ENCODE results near the gene RAB11FIP3. TPM values are rescaled to one million over a fixed set of nuclear protein-coding genes. Genes with fewer than 3 reads are reported as not detected.
A peak's percentile ranks its signal among the peaks of the same experiment; 100 is the strongest.

The RAB11FIP3 gene
- total and polyA plus RNA-seq, 4 donors, result 24.2 to 107 (median 66.4) TPM

GRCh38 chr16:442976-443375 lies 17.5 kb downstream of the RAB11FIP3 start:
- Histone ChIP-seq H3K9me3 (ENCODE audit: control insufficient read depth, insufficient read depth, low read length) (no peaks in the 10 kb centered on the region), H3K4me1 (ENCODE audit: control insufficient read depth, insufficient read depth, low read length) (peaks cover 19% of the 10 kb centered on the region), H3K4me3 (ENCODE audit: low read depth, low read length) (no peak overlapping the region), H3K36me3 (ENCODE audit: control insufficient read depth, insufficient read depth, low read length) (peaks cover 21% of the 10 kb centered on the region), H3K27me3 (ENCODE audit: control insufficient read depth, insufficient read depth, low read length) (no peaks in the 10 kb centered on the region), H3K27ac (ENCODE audit: low read depth, low read length) (peak overlapping the region; percentile 15)
- peak in 1 of 6 donors; percentile 55 for DNase-seq (ENCODE audit: low read depth in 4 of 6, low spot score in 6 of 6)
- WGBS (ENCODE audit: insufficient coverage), result 20% methylated on average over 1 of the region's 6 CpGs

DNA sequence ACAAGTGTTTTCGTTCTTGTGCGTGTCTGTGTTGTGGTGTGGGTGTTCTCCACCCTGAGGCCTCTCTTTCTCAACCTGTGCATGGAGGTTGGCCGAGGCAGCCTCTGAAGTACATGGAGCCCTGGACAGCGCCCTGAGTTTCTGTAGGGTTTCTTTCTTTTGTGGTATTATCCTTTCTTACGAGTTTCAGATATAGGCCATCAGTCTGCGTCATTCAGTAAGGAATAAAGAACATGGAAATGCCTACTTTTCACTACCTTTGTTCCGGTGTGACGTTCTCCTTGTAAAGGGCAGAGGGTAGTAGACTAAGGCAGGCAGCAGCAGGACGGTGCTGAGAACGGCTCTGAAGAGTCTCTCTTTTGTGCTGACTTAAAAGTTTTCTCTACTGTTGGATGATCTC lies 18.6 kb downstream of the RAB11FIP3 start:
- Histone ChIP-seq H3K27ac (ENCODE audit: low read depth, low read length) (no peak overlapping the region), H3K27me3 (ENCODE audit: control insufficient read depth, insufficient read depth, low read length) (no peaks in the 10 kb centered on the region), H3K4me1 (ENCODE audit: control insufficient read depth, insufficient read depth, low read length) (peaks cover 19% of the 10 kb centered on the region), H3K9me3 (ENCODE audit: control insufficient read depth, insufficient read depth, low read length) (no peaks in the 10 kb centered on the region), H3K36me3 (ENCODE audit: control insufficient read depth, insufficient read depth, low read length) (peaks cover 17% of the 10 kb centered on the region), H3K4me3 (ENCODE audit: low read depth, low read length) (no peak overlapping the region)
- 63% methylated on average over 3 of the region's 10 CpGs for WGBS (ENCODE audit: insufficient coverage)
- DNase-seq (ENCODE audit: low read depth in 4 of 6, low spot score in 6 of 6), result no peak

GRCh38 chr16:445566-445965 lies 20.1 kb downstream of the RAB11FIP3 start:
- peaks cover 15% of the 10 kb centered on the region for H3K36me3 ChIP-seq (ENCODE audit: control insufficient read depth, insufficient read depth, low read length)
- no peak overlapping the region for H3K4me3 ChIP-seq (ENCODE audit: low read depth, low read length)
- H3K27me3 ChIP-seq (ENCODE audit: control insufficient read depth, insufficient read depth, low read length), result no peaks in the 10 kb centered on the region
- H3K4me1 ChIP-seq (ENCODE audit: control insufficient read depth, insufficient read depth, low read length), result peaks cover 28% of the 10 kb centered on the region
- no peak for DNase-seq (ENCODE audit: low read depth in 4 of 6, low spot score in 6 of 6)
- H3K9me3 ChIP-seq (ENCODE audit: control insufficient read depth, insufficient read depth, low read length), result no peaks in the 10 kb centered on the region
- H3K27ac ChIP-seq (ENCODE audit: low read depth, low read length), result no peak overlapping the region
- WGBS (ENCODE audit: insufficient coverage), result 78% methylated on average over 3 of the region's 4 CpGs

DNA sequence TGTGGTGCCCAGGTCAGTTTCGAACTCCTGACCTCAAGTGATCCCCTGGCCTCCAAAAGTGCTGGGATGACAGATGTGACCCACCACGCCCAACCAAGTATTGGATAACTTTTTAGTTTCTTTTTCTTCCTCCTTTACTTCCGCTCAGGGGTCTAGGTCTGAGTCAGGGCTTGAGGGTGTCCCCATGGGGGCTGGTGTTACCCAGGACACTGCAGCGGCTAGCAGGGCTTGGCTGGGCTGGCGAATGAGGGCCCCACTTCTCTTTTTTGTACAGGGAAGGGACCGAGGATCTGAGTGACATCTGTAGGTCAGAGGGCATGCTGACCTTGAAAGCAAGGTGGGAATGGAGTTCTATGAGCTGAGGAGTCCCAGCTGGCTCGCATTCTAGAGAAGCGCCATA lies 24.9 kb downstream of the RAB11FIP3 start:
- H3K27me3 ChIP-seq (ENCODE audit: control insufficient read depth, insufficient read depth, low read length), result no peaks in the 10 kb centered on the region
- H3K36me3 ChIP-seq (ENCODE audit: control insufficient read depth, insufficient read depth, low read length), result peaks cover 5% of the 10 kb centered on the region
- no peak for DNase-seq (ENCODE audit: low read depth in 4 of 6, low spot score in 6 of 6)
- H3K9me3 ChIP-seq (ENCODE audit: control insufficient read depth, insufficient read depth, low read length), result no peaks in the 10 kb centered on the region
- H3K4me1 ChIP-seq (ENCODE audit: control insufficient read depth, insufficient read depth, low read length), result peaks cover 19% of the 10 kb centered on the region
- WGBS (ENCODE audit: insufficient coverage), result 85% methylated on average over 5 of the region's 8 CpGs
- H3K4me3 ChIP-seq (ENCODE audit: low read depth, low read length), result no peak overlapping the region
- H3K27ac ChIP-seq (ENCODE audit: low read depth, low read length), result no peak overlapping the region

DNA sequence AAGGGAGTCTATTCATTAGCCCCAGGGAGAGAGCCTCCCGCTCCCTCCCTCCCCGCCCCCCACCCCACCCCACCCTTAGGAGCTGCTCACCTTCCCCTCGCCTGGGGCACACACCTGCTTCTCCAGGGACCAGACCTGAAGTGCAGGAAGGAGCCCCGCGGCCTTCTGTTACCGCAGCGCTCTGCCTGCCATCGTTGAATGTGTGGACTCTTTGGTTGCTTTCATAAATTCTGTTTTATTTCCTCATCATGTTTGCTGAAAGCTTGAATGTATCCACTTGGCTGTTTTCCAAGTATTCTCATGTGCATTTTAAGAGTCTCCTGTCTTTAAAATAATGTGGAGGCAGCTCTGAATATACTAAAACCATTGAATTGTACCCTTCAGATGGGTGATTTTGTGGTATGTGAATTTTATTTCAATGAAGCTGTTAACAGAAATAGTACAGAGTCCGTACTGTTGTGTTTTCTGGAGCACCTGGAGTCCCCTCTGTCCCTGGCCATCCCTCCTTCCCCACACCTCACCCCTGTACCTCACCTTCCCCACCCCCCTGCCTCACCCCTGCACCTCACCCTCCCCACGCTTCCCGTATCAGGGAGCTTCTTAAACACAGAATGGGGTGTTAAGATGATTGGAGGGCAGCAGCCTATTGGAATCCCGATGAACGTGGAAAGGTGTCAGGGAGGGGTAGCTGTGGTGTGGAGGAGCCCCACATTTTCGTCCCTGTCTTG lies 25.5 kb downstream of the RAB11FIP3 start:
- H3K27me3 ChIP-seq (ENCODE audit: control insufficient read depth, insufficient read depth, low read length), result no peaks in the 10 kb centered on the region
- peak in 1 of 6 donors; percentile 82 for DNase-seq (ENCODE audit: low read depth in 4 of 6, low spot score in 6 of 6)
- H3K36me3 ChIP-seq (ENCODE audit: control insufficient read depth, insufficient read depth, low read length), result peaks cover 5% of the 10 kb centered on the region
- no peak overlapping the region for H3K27ac ChIP-seq (ENCODE audit: low read depth, low read length)
- 83% methylated on average over 3 of the region's 14 CpGs for WGBS (ENCODE audit: insufficient coverage)
- H3K4me3 ChIP-seq (ENCODE audit: low read depth, low read length), result no peak overlapping the region
- H3K9me3 ChIP-seq (ENCODE audit: control insufficient read depth, insufficient read depth, low read length), result no peaks in the 10 kb centered on the region
- H3K4me1 ChIP-seq (ENCODE audit: control insufficient read depth, insufficient read depth, low read length), result peaks cover 18% of the 10 kb centered on the region

- H3K9me3 ChIP-seq (ENCODE audit: control insufficient read depth, insufficient read depth, low read length), result no peaks in the 10 kb centered on the region
- H3K36me3 ChIP-seq (ENCODE audit: control insufficient read depth, insufficient read depth, low read length), result peaks cover 2% of the 10 kb centered on the region
- no peak overlapping the region for H3K27ac ChIP-seq (ENCODE audit: low read depth, low read length)
- 96% methylated on average over 13 of the region's 13 CpGs for WGBS (ENCODE audit: insufficient coverage)
- H3K4me1 ChIP-seq (ENCODE audit: control insufficient read depth, insufficient read depth, low read length), result peaks cover 33% of the 10 kb centered on the region
- H3K4me3 ChIP-seq (ENCODE audit: low read depth, low read length), result no peak overlapping the region
- DNase-seq (ENCODE audit: low read depth in 4 of 6, low spot score in 6 of 6), result no peak
- H3K27me3 ChIP-seq (ENCODE audit: control insufficient read depth, insufficient read depth, low read length), result no peaks in the 10 kb centered on the region
These were observed 29.0 kb downstream of the RAB11FIP3 start for GRCh38 chr16:454397-454940.

- Histone ChIP-seq H3K4me3 (ENCODE audit: low read depth, low read length) (no peak overlapping the region), H3K9me3 (ENCODE audit: control insufficient read depth, insufficient read depth, low read length) (no peaks in the 10 kb centered on the region), H3K4me1 (ENCODE audit: control insufficient read depth, insufficient read depth, low read length) (peaks cover 26% of the 10 kb centered on the region), H3K36me3 (ENCODE audit: control insufficient read depth, insufficient read depth, low read length) (peaks cover under 1% of the 10 kb centered on the region), H3K27me3 (ENCODE audit: control insufficient read depth, insufficient read depth, low read length) (no peaks in the 10 kb centered on the region), H3K27ac (ENCODE audit: low read depth, low read length) (no peak overlapping the region)
- whole genome bisulfite sequencing (ENCODE audit: insufficient coverage), result 97% methylated on average over 3 of the region's 12 CpGs
- no peak for DNase-seq (ENCODE audit: low read depth in 4 of 6, low spot score in 6 of 6)
These were observed 30.0 kb downstream of the RAB11FIP3 start for GRCh38 chr16:455453-455852.

DNA sequence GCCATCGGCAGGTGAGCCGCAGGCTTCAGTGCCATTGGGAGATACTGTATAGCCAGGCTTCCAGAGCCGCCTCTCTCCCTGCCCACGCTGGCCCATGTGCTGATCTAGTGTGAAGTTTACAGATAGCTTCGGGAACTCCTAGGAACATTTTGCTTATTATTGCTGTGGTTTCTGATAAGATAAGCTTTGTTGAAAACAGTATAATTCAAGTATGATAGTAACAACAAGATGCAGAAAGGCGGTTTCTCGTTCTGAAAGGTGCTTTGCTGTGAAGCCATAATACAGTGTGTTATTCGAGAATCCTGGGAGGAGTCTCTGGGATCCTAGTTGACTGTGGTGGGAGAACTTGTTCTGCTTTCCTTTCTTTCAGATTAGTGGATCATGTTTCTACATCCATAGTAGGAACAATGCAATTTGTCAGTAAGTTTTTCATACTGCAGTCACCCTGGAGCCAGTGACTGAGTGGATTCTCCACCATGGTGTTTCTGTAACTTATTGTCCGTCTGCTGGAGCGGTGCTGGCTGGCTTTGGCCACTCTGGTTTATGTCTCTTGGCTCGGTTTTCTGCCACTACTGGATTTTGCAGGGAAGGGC lies 31.5 kb downstream of the RAB11FIP3 start:
- WGBS (ENCODE audit: insufficient coverage), result 37% methylated on average over 9 of the region's 11 CpGs
- Histone ChIP-seq H3K27ac (ENCODE audit: low read depth, low read length) (peak overlapping the region; percentile 62), H3K9me3 (ENCODE audit: control insufficient read depth, insufficient read depth, low read length) (no peaks in the 10 kb centered on the region), H3K4me1 (ENCODE audit: control insufficient read depth, insufficient read depth, low read length) (peaks cover 19% of the 10 kb centered on the region), H3K27me3 (ENCODE audit: control insufficient read depth, insufficient read depth, low read length) (no peaks in the 10 kb centered on the region), H3K4me3 (ENCODE audit: low read depth, low read length) (no peak overlapping the region), H3K36me3 (ENCODE audit: control insufficient read depth, insufficient read depth, low read length) (peaks cover 12% of the 10 kb centered on the region)
- peak in 3 of 6 donors; percentile 28 to 70 (median 51) for DNase-seq (ENCODE audit: low read depth in 4 of 6, low spot score in 6 of 6)

- peak in 2 of 6 donors; percentile 49 to 57 for DNase-seq (ENCODE audit: low read depth in 4 of 6, low spot score in 6 of 6)
- 66% methylated on average over 12 of the region's 14 CpGs for WGBS (ENCODE audit: insufficient coverage)
- Histone ChIP-seq H3K9me3 (ENCODE audit: control insufficient read depth, insufficient read depth, low read length) (no peaks in the 10 kb centered on the region), H3K27ac (ENCODE audit: low read depth, low read length) (peak overlapping the region; percentile 62), H3K4me3 (ENCODE audit: low read depth, low read length) (no peak overlapping the region), H3K27me3 (ENCODE audit: control insufficient read depth, insufficient read depth, low read length) (no peaks in the 10 kb centered on the region), H3K4me1 (ENCODE audit: control insufficient read depth, insufficient read depth, low read length) (peaks cover 19% of the 10 kb centered on the region), H3K36me3 (ENCODE audit: control insufficient read depth, insufficient read depth, low read length) (peaks cover 21% of the 10 kb centered on the region)
These were observed 32.4 kb downstream of the RAB11FIP3 start for GRCh38 chr16:457732-458400.

All from spinal cord (tissue), 10 donors.